Measurements from ENCODE around the gene GNAS-AS1.
A peak's percentile ranks its signal among the peaks of the same experiment; 100 is the strongest.

Gene GNAS-AS1

DNA sequence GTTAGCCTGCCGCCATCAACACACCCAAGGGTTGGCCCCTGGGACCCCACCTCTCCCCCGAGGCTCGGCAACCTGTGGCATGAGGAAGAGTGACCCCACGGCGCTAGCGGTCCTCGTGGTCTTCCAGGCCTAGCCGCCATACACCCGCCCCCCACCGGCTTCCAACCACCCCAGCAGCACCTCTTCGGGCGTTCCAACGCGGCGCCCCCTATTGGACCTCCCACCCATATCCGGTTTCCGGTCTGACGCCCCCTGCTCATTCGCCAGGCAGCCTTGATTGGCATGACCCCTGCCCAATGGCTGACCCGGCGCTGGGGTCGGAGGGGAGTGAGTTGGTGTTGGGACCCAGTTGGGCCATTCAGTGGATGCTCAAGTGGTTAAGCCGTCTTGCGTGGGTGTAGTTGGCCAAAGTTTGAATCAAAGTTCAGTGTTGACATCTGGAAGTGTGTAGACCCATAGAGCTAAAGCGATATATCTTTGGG, at the start of gene GNAS-AS1:
TSS of gene GNAS-AS1 (minus strand) at position 210 of the 482 bp plus-strand sequence.
- DNase-seq, result peak; percentile 74 to 77

DNA sequence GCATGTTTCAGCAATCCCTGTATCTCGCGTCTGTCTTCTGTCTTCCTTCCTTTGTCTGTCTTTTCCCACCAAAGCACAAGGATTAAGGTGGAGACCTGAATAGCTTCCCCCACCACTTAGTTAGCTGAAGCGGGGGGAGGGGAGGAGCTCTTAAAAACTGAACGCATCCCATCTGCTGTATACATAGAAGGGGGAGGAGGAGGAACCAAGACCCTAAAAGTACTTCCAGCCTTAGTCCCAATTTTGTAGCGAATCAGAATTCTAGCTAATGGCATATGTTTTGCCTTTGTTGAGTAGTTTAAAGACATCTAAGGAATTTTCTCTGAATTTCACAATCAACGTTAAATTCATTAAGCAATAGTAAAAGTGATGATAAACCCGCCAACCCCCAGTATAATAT, 49.7 kb upstream of the GNAS-AS1 start:
- no peak for DNase-seq

DNA sequence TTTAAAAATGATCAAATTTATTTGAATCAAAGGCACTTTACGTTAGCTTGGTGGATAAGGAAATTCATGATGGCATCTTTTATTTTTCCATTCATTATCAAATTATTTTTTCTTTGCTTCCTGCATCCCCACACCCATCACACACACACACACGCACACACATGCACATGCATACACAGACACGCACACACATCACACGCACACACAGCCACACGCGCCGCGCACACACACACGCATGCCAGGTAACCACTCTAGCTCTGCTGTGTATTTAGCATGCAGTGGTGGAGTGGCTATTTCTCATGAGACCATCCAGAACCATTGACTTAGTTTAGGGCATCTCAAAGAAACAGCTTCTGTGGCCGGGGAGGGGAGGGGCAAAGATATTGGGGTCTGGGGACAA, 48.8 kb upstream of the GNAS-AS1 start:
- DNase-seq, result no peak

DNA sequence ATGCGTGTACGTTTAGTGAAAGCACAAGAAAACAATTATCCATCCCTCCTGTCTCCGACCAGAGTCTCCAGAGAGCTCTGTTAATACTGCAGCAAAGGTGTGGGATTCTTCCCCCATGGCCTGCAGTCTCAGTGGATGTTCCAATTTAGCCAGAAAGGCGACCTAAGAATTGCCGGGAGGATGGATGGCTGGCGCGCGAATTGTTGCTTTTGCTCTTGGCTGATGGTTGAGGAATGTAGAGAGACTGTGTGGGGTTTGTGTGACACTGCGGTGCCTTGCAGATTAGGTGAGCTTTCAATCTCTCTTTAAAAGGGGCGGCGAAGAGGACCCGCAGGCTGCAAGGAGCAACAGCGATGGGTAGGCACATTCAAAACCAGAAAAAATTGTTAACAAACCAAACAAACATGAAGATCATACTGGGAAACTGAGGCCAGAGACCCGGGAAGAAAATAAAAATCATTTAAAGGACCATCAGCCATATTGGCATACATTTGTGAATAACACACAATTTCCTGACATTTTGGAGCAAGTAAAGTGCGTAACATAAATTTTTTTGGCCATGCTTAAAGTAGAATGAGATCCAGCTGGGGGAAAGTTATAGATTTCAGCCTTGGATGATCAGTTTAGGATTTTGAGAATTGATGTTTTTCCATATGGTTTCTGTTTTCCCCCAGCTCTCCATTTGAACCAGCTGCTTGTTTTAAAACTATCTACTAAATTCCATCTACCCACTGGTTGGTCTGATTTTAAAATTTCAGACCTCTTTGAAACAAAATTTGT, 48.1 kb upstream of the GNAS-AS1 start:
- DNase-seq, result no peak

DNA sequence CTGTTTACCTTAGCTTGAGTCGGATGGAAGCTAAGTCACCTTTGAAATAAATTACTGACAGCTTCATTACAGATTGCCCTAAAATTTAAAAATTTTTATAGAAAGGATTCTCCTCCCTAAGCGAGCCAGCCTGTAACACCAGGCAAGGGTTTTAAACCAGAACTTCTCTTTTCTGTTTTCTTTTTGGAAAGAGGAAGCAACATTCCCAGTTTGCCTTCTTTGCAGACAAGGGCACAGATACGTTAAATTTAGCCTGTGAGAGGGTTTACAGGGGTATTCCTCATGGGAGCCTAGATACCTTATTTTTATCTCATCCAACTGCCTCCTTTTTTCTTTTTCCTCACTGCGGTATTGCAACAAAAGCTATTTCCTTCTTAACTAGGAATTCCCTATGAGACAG, 46.8 kb upstream of the GNAS-AS1 start:
- no peak for DNase-seq

DNA sequence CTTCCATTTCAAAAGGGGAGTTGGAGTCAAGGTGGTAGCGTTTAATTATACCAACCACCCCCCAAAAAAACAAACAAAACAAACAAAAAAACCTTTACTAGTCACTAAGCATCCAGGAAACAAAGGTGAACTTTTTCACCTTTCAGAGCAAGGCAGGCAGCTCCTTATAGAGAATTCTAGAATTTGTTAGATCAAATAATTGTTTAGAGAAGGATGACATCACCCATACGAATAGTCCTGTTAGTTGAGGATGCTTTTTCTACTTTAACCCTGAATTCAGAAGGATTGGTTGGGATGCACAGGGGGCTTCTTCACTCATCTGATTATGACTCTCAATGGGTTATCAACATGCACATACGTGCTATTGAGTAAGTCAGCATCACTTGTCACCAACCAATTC, 46.1 kb upstream of the GNAS-AS1 start:
- DNase-seq, result no peak

DNA sequence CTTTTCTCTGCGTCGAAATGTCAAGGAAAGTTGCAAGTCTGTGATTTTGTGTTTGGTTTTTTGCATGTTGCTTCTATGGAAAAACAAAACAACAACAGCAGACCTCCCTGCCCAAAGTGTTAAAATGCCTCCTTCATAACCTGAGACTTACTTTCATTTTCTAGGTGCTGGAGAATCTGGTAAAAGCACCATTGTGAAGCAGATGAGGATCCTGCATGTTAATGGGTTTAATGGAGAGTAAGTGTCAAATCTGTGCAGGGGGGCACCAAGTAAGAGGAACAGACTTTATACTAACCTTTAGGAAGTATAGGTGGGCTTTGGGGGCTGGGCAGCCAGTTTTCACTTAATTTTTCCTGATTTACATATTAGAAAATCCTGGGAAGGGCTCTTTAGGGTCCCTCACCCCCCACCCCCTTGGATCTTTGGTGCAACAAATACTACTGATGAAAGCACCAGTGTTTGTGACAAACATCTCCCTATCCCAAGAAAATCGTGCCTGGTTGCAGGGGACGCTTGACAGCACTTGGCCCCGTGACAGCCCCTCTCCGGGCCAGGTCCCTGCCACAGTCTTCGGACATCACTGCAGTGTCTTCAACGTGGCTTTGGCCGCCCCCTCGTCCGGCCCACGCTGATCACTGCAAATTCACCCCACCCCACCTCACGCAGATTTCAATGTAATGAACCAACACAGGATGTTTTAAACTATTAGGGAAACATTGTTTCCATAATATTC, 44.9 kb upstream of the GNAS-AS1 start:
- no peak for DNase-seq

DNA sequence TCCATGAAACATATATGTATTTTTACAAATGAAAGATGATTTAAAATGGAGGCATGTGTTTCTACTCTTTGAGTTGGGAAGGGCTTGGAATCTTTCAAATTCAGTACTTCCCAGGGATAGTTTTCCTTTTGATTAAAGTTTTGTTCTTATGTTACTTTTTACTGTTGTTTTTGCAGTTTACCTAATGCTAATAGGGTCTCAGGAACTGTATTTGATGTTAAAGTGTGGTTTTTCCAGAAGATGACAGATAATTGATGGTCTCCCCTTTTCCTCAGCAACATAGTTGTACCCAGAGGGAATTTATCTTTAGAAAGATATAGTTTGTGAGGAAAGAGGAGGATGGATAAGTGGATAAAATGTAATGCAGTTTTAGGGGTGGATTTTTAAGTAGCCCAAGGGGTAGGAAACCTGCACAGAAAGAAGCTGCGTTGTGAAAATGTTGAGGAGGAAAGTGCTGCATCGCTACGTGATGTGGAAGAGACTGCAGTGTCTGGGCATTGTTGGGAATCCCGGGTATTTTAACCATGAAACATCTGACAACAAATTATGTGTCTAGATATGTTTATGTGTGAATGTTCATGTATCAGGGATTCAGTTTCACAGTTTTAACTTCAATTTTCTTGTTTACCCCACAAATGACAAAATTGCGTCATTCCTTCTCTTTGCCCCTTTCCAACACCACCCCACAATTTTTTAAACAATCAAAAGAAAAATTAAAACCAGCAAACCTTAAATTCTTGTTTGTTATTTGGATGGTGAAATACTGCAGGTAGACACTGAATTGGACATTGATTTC, 44.1 kb upstream of the GNAS-AS1 start:
- no peak for DNase-seq

DNA sequence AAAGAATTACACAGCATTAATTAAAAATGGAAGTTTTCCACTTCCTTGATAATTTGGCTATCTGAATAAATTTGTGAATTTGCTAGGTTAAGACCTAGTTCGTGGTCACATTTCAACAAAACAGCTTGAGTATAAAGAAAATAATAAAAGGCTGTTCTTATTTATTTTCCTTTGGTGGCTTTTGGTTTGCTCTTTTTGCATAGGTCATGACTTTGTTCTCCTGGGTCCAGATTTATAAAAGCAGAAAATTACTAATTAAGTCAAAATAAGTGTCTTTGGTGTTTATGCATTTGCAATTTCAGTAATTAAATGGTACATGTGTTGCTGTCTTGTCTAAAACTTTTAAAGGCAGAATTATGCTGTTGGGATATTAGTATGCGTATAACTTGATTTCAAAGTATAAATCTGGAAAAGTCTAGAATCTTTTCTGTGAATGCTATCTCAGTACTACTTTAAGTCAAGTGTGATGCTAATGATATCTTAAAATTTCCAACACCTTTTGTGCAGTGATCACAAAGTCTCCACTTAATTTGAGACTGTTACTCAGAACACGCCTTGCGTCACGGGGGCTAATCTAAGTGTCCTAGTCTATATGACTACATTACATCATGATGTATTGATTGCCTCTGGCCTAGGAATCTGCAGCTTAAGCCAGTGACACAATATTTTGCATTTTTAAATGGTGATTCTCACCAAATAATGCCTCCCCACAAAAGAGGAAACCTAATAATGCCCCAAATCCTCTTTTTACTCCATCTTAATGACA, 42.8 kb upstream of the GNAS-AS1 start:
- DNase-seq, result peak; percentile 30 to 39

DNA sequence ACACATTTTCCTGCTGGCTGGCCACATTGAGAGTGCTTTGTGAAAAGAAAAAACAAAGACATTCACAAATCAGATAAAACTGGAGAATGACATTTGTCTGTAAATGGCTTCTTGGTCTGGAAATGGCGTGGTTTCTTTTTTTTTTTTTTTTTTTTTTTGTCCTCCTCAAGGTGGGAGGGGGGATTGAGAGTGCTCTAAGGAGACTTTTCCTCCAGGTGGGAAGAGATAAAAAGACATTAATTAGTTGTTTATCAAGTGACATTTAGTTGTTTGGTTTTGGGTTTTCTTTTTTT, 42.2 kb upstream of the GNAS-AS1 start:
- DNase-seq, result no peak

DNA sequence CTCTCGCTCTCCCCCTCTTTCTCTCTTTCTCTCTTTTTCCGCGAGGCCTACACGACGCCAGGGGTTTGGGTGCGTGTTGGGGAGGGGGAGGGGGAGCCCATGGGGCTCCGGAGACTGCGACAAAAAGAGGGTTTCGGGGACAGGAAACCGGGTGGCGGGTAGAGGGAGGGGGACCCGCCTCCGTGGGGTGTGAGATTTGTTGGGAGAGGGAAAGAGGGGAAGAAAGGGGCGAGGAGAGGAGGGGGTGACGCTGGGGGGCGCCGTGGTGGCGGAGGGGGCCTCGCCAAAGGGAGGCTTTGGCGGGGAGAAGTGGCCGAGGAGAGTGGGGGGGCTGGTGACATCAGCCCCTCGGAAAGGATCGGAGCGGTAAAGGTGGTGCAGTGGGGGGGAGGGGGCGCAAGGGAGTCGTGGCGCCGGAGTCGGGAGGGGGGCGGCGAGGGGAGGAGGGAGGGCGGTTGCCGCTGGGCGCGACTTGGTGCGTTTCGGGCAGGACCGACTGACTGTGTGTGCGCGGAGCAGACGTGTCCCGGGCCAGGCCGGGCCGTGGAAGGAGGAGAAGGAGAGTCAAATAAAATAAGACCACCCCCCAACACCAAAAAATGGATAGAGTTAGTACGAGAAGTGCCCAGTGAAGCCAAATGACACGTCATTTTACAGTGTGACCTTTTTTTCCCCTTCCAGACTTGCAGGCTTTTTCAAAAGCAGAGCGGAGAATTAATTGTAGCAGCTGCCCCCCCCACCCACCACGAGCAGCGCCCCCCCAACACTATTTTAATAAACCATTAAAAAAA, 41.6 kb upstream of the GNAS-AS1 start:
- peak; percentile 71 to 76 for DNase-seq

DNA sequence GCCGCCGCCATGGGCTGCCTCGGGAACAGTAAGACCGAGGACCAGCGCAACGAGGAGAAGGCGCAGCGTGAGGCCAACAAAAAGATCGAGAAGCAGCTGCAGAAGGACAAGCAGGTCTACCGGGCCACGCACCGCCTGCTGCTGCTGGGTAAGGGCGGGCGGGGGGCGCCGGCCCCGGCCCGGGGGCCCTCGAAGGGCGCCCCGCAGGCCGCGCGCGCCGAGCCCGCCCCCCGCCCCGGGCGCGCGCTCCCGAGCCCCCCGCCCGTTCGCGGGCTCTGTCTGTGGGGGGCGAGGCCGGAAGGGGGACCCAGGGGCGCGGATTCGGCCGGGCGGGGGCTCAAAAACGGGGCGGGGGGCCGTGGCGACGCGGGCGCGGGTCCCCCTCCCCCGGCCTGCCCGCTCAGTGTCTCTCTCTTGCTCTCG, 41.0 kb upstream of the GNAS-AS1 start:
- peak in 1 of 2 donors; percentile 25 for DNase-seq

DNA sequence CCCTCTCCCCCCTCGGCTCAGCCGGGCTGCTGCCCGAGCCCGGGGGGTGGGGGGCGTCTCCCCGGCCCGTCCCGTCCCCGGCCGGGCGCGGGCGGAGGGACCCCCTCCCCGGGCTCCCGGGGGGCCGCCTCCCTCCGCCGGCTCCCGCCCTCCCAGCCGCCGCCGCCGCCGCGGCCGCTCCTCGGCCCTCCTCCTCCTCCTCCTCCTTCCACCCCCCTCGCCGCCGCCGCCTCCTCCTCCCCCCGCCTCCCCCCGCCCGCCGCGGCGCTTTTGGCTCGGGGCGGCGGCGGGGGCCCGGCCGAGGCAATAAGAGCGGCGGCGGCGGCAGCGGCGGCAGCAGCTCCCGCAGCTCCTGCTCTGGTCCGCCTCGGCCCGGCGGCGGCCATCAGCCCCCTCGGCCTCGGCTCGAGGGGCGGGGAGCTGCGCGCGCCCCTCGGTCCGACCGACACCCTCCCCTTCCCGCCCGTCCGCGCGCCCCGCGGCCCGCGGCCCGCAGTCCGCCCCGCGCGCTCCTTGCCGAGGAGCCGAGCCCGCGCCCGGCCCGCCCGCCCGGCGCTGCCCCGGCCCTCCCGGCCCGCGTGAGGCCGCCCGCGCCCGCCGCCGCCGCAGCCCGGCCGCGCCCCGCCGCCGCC, 40.5 kb upstream of the GNAS-AS1 start:
- DNase-seq, result peak; percentile 77 to 82

DNA sequence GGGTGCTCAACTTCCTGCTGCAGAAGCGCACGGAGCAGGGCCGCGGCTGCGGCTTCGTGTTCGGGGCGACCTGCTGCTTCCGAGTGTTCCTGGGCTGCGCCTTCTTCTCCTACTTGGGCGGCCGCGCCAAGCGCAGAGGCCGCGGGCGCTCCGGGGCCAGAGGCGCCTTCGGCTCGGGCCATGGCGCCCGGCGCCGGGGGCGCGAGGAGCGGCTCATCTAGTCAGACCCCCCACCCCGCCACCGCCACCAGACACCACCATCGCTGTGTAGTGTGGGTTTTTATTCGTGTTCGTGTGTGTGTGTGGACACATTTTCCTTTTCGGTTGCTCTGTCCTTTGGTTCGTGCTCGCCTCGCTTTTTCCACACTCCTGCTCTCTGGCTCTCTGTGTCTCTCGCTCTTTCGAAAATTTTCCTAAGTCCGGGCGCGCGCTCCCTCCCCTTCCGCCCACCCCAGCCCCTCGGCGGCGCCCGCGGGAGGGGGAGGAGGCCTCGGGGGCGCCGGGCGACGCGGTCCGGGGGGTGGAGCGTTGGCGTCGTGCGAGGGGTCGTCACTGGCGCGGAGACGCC, 39.9 kb upstream of the GNAS-AS1 start:
- peak; percentile 69 to 79 for DNase-seq

DNA sequence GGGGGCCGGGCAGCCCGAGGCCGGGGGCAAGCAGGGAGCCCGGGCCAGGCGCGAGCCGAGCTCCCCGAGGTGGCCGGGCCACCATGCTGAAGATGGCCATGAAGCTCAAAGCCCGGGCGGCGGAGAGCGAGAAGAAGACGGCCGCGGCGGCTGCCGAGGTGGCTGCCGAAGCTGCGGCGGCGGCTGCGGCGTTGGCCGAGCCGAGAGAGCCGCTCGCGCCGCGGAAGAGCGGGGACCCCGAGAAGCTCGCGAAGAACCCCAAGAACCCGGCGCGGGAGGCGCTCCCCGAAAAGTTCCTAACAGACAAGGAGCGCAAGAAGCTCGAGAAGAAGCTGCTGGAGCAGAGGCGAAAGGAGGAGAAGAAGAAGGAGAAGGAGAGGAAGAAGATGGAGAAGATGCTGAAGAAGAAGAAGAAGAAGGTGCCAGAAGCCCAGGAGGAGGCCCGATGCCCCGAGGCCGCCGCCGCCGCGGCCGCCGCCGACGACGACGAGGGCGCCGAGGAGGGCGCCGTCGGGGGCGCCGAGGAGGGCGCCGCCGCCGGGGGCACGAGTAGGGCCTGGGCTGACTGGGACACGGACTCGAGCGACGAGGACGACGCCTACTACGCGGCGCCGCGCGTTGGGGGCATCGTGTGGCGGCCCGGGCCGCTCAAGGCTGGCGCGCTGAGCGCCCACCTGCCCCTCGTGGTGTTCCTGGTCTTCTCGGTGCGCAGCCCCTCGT, 39.3 kb upstream of the GNAS-AS1 start:
- DNase-seq, result no peak

DNA sequence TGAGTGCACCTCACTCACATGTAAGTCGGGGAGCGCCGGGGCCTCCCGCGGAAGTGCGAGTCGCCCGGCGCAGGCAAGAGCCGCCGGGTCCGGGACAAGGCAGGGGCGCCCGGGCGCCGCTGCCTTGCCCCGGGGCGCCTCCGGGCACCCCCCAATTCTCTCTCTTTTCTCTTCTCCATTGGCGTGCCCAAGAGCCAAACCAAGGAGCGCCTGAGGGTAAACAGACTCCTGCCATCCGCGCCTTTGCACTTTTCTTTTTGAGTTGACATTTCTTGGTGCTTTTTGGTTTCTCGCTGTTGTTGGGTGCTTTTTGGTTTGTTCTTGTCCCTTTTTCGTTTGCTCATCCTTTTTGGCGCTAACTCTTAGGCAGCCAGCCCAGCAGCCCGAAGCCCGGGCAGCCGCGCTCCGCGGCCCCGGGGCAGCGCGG, 38.6 kb upstream of the GNAS-AS1 start:
- no peak for DNase-seq

DNA sequence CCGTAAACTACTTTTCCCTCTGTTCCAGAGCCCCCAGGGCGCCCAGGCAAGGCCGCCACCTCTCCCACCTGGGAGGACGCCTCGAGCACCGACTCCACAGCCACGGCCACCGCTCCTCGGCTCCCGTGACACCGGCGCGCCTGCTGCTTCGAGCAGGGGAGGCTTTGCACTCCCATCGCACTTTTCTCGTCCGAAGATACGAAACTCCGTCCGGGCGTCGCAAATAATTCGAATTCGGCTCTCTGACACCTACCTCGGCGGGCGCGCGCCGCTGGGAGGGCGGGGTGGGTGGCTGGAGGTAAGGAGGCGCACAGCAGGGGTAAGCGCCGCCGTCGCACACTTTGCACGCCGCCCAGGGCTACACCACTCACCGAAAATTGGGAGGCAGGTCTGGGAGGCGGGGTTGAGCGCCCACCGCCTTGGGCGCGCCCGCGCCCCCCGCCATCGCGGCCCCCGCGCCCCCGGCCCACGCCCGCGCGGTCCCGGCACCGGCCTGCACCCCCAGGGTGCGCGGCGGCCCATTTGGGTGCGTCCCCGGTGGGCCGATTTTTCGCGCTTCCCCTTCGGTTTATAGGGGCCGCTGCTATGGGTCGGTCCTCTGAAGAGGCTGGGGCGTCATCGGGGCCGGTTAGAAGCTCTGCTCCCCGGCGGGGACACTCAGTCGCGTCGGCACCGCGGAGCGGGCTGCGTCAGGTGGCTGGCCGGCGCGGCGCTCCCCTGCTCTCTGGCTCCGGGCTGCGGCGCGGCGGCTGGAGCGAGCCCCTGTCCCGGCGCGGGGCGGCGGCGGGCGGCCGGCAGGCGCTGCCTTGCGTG, 38.0 kb upstream of the GNAS-AS1 start:
- peak; percentile 80 to 84 for DNase-seq

DNA sequence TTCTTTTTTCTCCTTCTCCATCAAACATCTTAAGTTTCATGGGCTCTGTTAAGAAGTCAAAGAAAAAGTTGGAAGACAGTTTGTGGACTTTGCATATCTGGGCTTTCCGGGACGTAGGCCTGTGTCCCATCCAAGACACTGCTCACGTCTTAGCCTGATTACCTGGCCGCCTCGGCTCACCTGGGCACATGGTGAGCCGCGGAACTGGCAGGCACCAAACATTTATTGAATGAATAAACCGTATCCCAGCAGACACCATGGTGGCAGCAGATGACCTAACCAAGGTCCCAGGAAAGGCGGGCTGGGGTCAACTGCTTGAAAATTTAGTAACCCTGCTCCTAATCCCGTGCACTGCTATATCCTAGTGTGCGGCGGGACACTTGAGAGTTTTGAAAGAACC, 37.4 kb upstream of the GNAS-AS1 start:
- no peak for DNase-seq

DNA sequence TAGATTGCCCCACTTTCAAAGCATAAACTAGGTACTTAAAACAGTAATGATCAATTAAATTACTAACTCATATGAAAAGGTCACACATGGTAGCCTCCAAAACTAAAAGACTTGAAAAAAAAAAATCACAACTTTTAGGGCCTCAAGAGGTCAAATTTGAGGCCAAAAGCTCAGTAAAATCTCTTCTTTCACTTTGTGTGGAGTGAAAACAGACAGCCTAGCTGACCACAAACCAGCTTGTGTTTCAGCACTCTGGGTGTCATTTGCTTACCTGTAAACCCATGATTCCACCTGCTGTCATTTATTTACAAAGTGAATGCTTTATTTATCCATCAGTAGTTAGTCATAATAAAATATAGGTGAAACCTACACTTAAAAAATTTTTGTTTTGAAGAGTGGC, 35.8 kb upstream of the GNAS-AS1 start:
- DNase-seq, result no peak

Measured in activated CD4-positive, alpha-beta T cell treated with anti-CD3 and anti-CD28 coated beads for 4 hours (primary cell).